ENCODE data around the gene RAB3C. TPM values are rescaled to one million over a fixed set of nuclear protein-coding genes. Genes with fewer than 3 reads are reported as not detected.

The RAB3C gene
- total and polyA plus RNA-seq, 2 experiments from 2014 or later: 15.0 to 30.6 TPM

DNA sequence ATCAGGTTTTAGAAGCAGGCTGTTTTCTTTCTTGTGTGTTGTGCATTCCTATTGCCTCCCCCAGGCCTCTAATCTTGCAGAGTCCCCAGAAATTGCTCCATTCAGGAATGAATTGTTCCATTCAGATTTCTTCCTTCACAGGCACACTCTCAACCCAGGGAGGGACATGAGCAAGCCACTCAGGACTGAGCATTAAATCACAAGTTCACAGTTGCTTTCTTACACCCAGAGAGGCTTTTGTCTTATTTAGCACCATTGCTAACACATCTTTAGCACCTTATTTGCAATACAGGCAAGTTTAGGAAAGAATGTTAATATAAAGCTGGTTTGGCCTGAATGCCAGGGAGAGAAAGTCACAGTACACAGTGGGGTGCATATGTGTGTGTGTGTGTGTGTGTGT lies 221.4 kb downstream of the RAB3C start:
- ATAC-seq (no peak), DNase-seq (ENCODE audit: low spot score) (no peak)
- no peaks in the 10 kb centered on the region for H3F3A ChIP-seq (replicated peaks; ENCODE audit: low read depth)
- H3K4me3 ChIP-seq: no peak overlapping the region
- H3K36me3 Mint-ChIP-seq (ENCODE audit: low read depth): no peaks in the 10 kb centered on the region
- peak overlapping the region; percentile 70; the same call in 1 of the 2 replicates for H3K27ac Mint-ChIP-seq
- TF ChIP-seq EZH2phosphoT487 (IDR thresholded peaks at IDR 0.05; ENCODE audit: unreplicated experiment): no peak
- TF ChIP-seq POLR2AphosphoS5 (IDR thresholded peaks at IDR 0.05; ENCODE audit: low read depth): no peak
- TF ChIP-seq EZH2 (IDR thresholded peaks at IDR 0.05; ENCODE audit: low read depth, unreplicated experiment): no peak
- TF ChIP-seq ZNF331 (CRISPR knock-in tag; IDR thresholded peaks at IDR 0.05; ENCODE audit: low read depth): no peak
- TF ChIP-seq NANOG (IDR thresholded peaks at IDR 0.05; ENCODE audit: borderline replicate concordance): no peak
- TF ChIP-seq, protein P1, sequence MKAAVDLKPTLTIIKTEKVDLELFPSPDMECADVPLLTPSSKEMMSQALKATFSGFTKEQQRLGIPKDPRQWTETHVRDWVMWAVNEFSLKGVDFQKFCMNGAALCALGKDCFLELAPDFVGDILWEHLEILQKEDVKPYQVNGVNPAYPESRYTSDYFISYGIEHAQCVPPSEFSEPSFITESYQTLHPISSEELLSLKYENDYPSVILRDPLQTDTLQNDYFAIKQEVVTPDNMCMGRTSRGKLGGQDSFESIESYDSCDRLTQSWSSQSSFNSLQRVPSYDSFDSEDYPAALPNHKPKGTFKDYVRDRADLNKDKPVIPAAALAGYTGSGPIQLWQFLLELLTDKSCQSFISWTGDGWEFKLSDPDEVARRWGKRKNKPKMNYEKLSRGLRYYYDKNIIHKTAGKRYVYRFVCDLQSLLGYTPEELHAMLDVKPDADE (IDR thresholded peaks at IDR 0.05): no peak
- TF ChIP-seq CREB1 (CRISPR knock-in tag; IDR thresholded peaks at IDR 0.05; ENCODE audit: low read depth): no peak
- TF ChIP-seq, protein P2, sequence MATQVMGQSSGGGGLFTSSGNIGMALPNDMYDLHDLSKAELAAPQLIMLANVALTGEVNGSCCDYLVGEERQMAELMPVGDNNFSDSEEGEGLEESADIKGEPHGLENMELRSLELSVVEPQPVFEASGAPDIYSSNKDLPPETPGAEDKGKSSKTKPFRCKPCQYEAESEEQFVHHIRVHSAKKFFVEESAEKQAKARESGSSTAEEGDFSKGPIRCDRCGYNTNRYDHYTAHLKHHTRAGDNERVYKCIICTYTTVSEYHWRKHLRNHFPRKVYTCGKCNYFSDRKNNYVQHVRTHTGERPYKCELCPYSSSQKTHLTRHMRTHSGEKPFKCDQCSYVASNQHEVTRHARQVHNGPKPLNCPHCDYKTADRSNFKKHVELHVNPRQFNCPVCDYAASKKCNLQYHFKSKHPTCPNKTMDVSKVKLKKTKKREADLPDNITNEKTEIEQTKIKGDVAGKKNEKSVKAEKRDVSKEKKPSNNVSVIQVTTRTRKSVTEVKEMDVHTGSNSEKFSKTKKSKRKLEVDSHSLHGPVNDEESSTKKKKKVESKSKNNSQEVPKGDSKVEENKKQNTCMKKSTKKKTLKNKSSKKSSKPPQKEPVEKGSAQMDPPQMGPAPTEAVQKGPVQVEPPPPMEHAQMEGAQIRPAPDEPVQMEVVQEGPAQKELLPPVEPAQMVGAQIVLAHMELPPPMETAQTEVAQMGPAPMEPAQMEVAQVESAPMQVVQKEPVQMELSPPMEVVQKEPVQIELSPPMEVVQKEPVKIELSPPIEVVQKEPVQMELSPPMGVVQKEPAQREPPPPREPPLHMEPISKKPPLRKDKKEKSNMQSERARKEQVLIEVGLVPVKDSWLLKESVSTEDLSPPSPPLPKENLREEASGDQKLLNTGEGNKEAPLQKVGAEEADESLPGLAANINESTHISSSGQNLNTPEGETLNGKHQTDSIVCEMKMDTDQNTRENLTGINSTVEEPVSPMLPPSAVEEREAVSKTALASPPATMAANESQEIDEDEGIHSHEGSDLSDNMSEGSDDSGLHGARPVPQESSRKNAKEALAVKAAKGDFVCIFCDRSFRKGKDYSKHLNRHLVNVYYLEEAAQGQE (IDR thresholded peaks at IDR 0.05; ENCODE audit: unreplicated experiment): no peak
- TF ChIP-seq JUNB (IDR thresholded peaks at IDR 0.05; ENCODE audit: unreplicated experiment): no peak
- TF ChIP-seq ZNF114 (CRISPR knock-in tag; IDR thresholded peaks at IDR 0.05): no peak
- 0 out of 2 replicates have a peak, but pooled peaks cover 6% of the 10 kb centered on the region for H3K4me1 ChIP-seq (ENCODE audit: insufficient read depth)
- no peak overlapping the region for H3K4me3 Mint-ChIP-seq
- peaks cover 44% of the 10 kb centered on the region for H3K4me1 Mint-ChIP-seq
- H3K9me2 ChIP-seq (ENCODE audit: insufficient read depth): no peaks in the 10 kb centered on the region
- H3K36me3 ChIP-seq (ENCODE audit: insufficient read depth): no peaks in the 10 kb centered on the region
- H3K4me2 ChIP-seq: no peak overlapping the region
- H2AFZ ChIP-seq: no peak overlapping the region
- H3K79me2 ChIP-seq (replicated peaks; ENCODE audit: insufficient read depth): no peaks in the 10 kb centered on the region
- H3K27me3 ChIP-seq (ENCODE audit: insufficient read depth): no peaks in the 10 kb centered on the region
- no peak overlapping the region; the same call in 1 of the 2 replicates for H3K27ac ChIP-seq (ENCODE audit: low read depth)
- H3K27me3 Mint-ChIP-seq (ENCODE audit: insufficient read depth, low read depth, poor library complexity): no peaks in the 10 kb centered on the region
- no peaks in the 10 kb centered on the region for H3K9me3 Mint-ChIP-seq
- no peaks in the 10 kb centered on the region for H4K20me1 ChIP-seq (replicated peaks; ENCODE audit: insufficient read depth)

DNA sequence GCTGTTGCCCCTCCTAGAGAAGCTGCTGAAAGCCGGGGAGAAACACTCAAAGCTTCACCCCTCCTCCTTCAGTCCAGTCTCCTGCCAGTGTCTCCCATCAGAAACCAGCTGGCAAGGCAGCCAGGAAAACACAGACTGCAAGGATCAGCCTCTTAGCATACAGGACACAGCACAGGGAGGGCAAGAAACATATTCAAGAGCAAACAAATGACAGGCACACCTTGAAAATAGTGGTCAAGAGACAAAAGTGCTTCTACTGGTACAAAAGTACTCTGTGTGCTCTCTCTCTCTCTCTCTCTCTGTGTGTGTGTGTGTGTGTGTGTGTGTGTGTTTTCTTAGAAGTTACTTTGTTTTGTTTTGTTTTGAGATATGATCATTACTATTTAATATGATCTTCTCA lies 227.2 kb downstream of the RAB3C start:
- Mint-ChIP-seq H3K27me3 (ENCODE audit: insufficient read depth, low read depth, poor library complexity) (no peaks in the 10 kb centered on the region), H3K4me3 (no peak overlapping the region), H3K36me3 (ENCODE audit: low read depth) (no peaks in the 10 kb centered on the region), H3K27ac (peak overlapping the region; percentile 63; the same call in 1 of the 2 replicates), H3K4me1 (peaks cover 20% of the 10 kb centered on the region), H3K9me3 (no peaks in the 10 kb centered on the region)
- ATAC-seq: no peak
- Histone ChIP-seq H3K27me3 (ENCODE audit: insufficient read depth) (no peaks in the 10 kb centered on the region), H2AFZ (no peak overlapping the region), H4K20me1 (replicated peaks; ENCODE audit: insufficient read depth) (no peaks in the 10 kb centered on the region), H3K36me3 (ENCODE audit: insufficient read depth) (no peaks in the 10 kb centered on the region), H3K27ac (ENCODE audit: low read depth) (no peak overlapping the region), H3K4me2 (no peak overlapping the region), H3F3A (replicated peaks; ENCODE audit: low read depth) (no peaks in the 10 kb centered on the region), H3K4me1 (ENCODE audit: insufficient read depth) (no peaks in the 10 kb centered on the region), H3K9me2 (ENCODE audit: insufficient read depth) (no peaks in the 10 kb centered on the region), H3K79me2 (replicated peaks; ENCODE audit: insufficient read depth) (no peaks in the 10 kb centered on the region), H3K4me3 (no peak overlapping the region)
- no peak for DNase-seq (ENCODE audit: low spot score)
- TF ChIP-seq ZNF114 (CRISPR knock-in tag; IDR thresholded peaks at IDR 0.05): no peak
- TF ChIP-seq ZNF331 (CRISPR knock-in tag; IDR thresholded peaks at IDR 0.05; ENCODE audit: low read depth): no peak
- TF ChIP-seq CREB1 (CRISPR knock-in tag; IDR thresholded peaks at IDR 0.05; ENCODE audit: low read depth): no peak
- TF ChIP-seq CTCF (conservative IDR thresholded peaks at IDR 0.05; ENCODE audit: low read depth in 2 of 2): no peak
- no peak for TF ChIP-seq EZH2phosphoT487 (IDR thresholded peaks at IDR 0.05; ENCODE audit: unreplicated experiment)
- TF ChIP-seq, protein P2 (IDR thresholded peaks at IDR 0.05; ENCODE audit: unreplicated experiment): no peak
